HG03039 (cell line): Measurements from ENCODE around the gene ARID3B.

ENCODE experiments used
- ATAC-seq: cut with Tn5 transposase; IDR thresholded peaks from one replicate; pipeline ENCODE4 v1.9.1; 2021; ENCODE audit warnings: mild to moderate bottlenecking, moderate library complexity; ENCODE audit not compliant: unreplicated experiment

ARID3B gene

GRCh38 chr15:74603026-74603788, 62.2 kb downstream of the ARID3B start:
- no peak for ATAC-seq

GRCh38 chr15:74603789-74604705, 63.0 kb downstream of the ARID3B start:
- ATAC-seq = no peak

- ATAC-seq = no peak
Measured at GRCh38 chr15:74604983-74605794, 64.2 kb downstream of the ARID3B start.

- no peak for ATAC-seq
Measured at GRCh38 chr15:74605795-74606150, 64.8 kb downstream of the ARID3B start.

- ATAC-seq = no peak
Measured at GRCh38 chr15:74608786-74609185, 67.8 kb downstream of the ARID3B start.

- ATAC-seq = no peak
Measured at GRCh38 chr15:74609938-74610301, 68.9 kb downstream of the ARID3B start.

- no peak for ATAC-seq
Measured at GRCh38 chr15:74610302-74610951, 69.4 kb downstream of the ARID3B start.

GRCh38 chr15:74611341-74611740, 70.3 kb downstream of the ARID3B start:
- no peak for ATAC-seq

- ATAC-seq = no peak
Measured at GRCh38 chr15:74611834-74612233, 70.8 kb downstream of the ARID3B start.

GRCh38 chr15:74612677-74613076, 71.7 kb downstream of the ARID3B start:
- ATAC-seq = no peak

- ATAC-seq = no peak
Measured at GRCh38 chr15:74613089-74613952, 72.3 kb downstream of the ARID3B start.

GRCh38 chr15:74613953-74614743, 73.1 kb downstream of the ARID3B start:
- ATAC-seq = no peak

GRCh38 chr15:74614744-74615507, 73.9 kb downstream of the ARID3B start:
- ATAC-seq = peak; percentile 35

- ATAC-seq = peak; percentile 80
Measured at GRCh38 chr15:74615508-74616365, 74.7 kb downstream of the ARID3B start, which contains the start of gene CLK3. TSS of gene CLK3 (plus strand) at chr15:74615836. CDS start at chr15:74619197, 3,361 bp downstream.

GRCh38 chr15:74616366-74616939, 75.4 kb downstream of the ARID3B start:
- no peak for ATAC-seq

- ATAC-seq = no peak
Measured at GRCh38 chr15:74616996-74617395, 76.0 kb downstream of the ARID3B start.
